Adrenal gland (tissue), 5 donors: ENCODE results near the gene SDR39U1.

Experiments
- CTCF ChIP-seq, 6 experiments: fragments of 450-650 bp in 4 of 6; fragments of 200-600 bp in 2 of 6; sonication (generic) in 1 of 6; IDR thresholded peaks; 1 replicate in 5 of 6; 2 replicates in 1 of 6; pipeline versions ENCODE4 v1.5.1 to v1.8.0; 2016 to 2021; ENCODE audit warnings: antibody characterized with exemption in 6 of 6, mild to moderate bottlenecking in 2 of 6, moderate library complexity in 1 of 6
- POLR2A ChIP-seq, 2 donors: fragments of 450-650 bp; IDR thresholded peaks; one replicate each; pipeline ENCODE4 v1.6.1; 2017; ENCODE audit warnings: antibody characterized with exemption in 2 of 2, mild to moderate bottlenecking in 2 of 2, moderate library complexity in 1 of 2
- donor health status: DM: no; HTN: no; CAD: no.

- no peak for TF ChIP-seq POLR2A (IDR thresholded peaks at IDR 0.05)
- no peak for TF ChIP-seq CTCF (IDR thresholded peaks at IDR 0.05)
These were observed 30.6 kb upstream of the SDR39U1 start for GRCh38 chr14:24473211-24473610.
